HCEC 1CT (cell line): Measurements from ENCODE around the gene CUEDC2.
"Not testable (repeated sequence)": the region's sequence is repeated elsewhere in the genome, so short reads cannot be mapped to it uniquely, and the experiment has no call there.

ENCODE experiments used
- DNase-seq: peaks from one replicate; pipeline ENCODE4 v3.0.0-alpha.2; 2017

The CUEDC2 gene

GRCh38 chr10:102454662-102455487 is 22.5 kb upstream of the CUEDC2 start:
- DNase-seq, result not testable (repeated sequence)

GRCh38 chr10:102453502-102453901 is 21.1 kb upstream of the CUEDC2 start:
- DNase-seq, result no peak

- DNase-seq, result peak; percentile 83
Measured at GRCh38 chr10:102452672-102453340, 20.4 kb upstream of the CUEDC2 start.

GRCh38 chr10:102451105-102451969 is 19.0 kb upstream of the CUEDC2 start, which contains the start of gene C10orf95:
TSS of gene C10orf95 (minus strand) at chr10:102451543. CDS start at chr10:102451093, 450 bp downstream.
- DNase-seq, result no peak

- DNase-seq, result peak; percentile 70
Measured at GRCh38 chr10:102450374-102451104, 18.2 kb upstream of the CUEDC2 start.

- DNase-seq, result no peak
Measured at GRCh38 chr10:102450124-102450373, 17.7 kb upstream of the CUEDC2 start.

GRCh38 chr10:102449321-102450123 is 17.1 kb upstream of the CUEDC2 start:
- no peak for DNase-seq

GRCh38 chr10:102444851-102445250 is 12.5 kb upstream of the CUEDC2 start:
- no peak for DNase-seq

GRCh38 chr10:102438374-102438773 is 6.0 kb upstream of the CUEDC2 start:
- no peak for DNase-seq

- DNase-seq, result no peak
Measured at GRCh38 chr10:102437515-102437914, 5.1 kb upstream of the CUEDC2 start.

- no peak for DNase-seq
Measured at GRCh38 chr10:102436312-102436711, 3.9 kb upstream of the CUEDC2 start.

GRCh38 chr10:102435529-102436233 is 3.3 kb upstream of the CUEDC2 start:
- no peak for DNase-seq

- DNase-seq, result no peak
Measured at GRCh38 chr10:102435133-102435497, 2.7 kb upstream of the CUEDC2 start.

GRCh38 chr10:102434394-102435132 is 2.2 kb upstream of the CUEDC2 start:
- peak; percentile 43 for DNase-seq

GRCh38 chr10:102433619-102434046 is 1.3 kb upstream of the CUEDC2 start:
- DNase-seq, result no peak

GRCh38 chr10:102431452-102432124 is 786 bp downstream of the CUEDC2 start:
- peak; percentile 50 for DNase-seq

GRCh38 chr10:102429468-102429867 is 2.9 kb downstream of the CUEDC2 start:
- DNase-seq, result no peak

- DNase-seq, result no peak
Measured at GRCh38 chr10:102426803-102427287, 5.5 kb downstream of the CUEDC2 start.

- no peak for DNase-seq
Measured at GRCh38 chr10:102425444-102425843, 6.9 kb downstream of the CUEDC2 start.

GRCh38 chr10:102424916-102425315 is 7.5 kb downstream of the CUEDC2 start:
- DNase-seq, result no peak
